ENCODE measurements around the gene RAB40C.

GRCh38 chr16:576823-577201 is 13.1 kb upstream of the RAB40C start:
- TF ChIP-seq EZH2 (IDR thresholded peaks at IDR 0.05; ENCODE audit: low read length) = no peak
- TF ChIP-seq CTCF (optimal IDR thresholded peaks at IDR 0.05 in 1 of 3, IDR thresholded peaks at IDR 0.05 in 1 of 3, conservative IDR thresholded peaks at IDR 0.05 in 1 of 3; ENCODE audit: extremely low read depth in 1 of 3, insufficient read depth in 2 of 3, low read length in 3 of 3) = peak in 1 of 3 experiments; percentile 13

All from keratinocyte (primary cell).